Karpas-422 (cell line): ENCODE results near the gene OR5AS1. TPM values are rescaled to one million over a fixed set of nuclear protein-coding genes. Genes with fewer than 3 reads are reported as not detected.
"Not testable (repeated sequence)": the region's sequence is repeated elsewhere in the genome, so short reads cannot be mapped to it uniquely, and the experiment has no call there.

Experiments
- DNase-seq: peaks from one replicate; pipeline ENCODE4 v3.0.0-alpha.2; 2015
- H2AFZ ChIP-seq: fragments of 200-600 bp; sonication (generic); 2 replicates; pipeline ENCODE4 v1.6.1; 2014; ENCODE audit warnings: antibody characterized with exemption, low read length, mixed read lengths
- H3K27ac ChIP-seq: fragments of 200-600 bp; sonication (generic); 2 replicates; pipeline ENCODE4 v1.5.1; 2014; ENCODE audit warnings: mild to moderate bottlenecking, low read length, moderate library complexity
- H3K27me3 ChIP-seq: fragments of 200-600 bp; sonication (generic); 2 replicates; pipeline ENCODE4 v1.6.1; 2014; ENCODE audit warnings: low read length, mixed read lengths
- H3K36me3 ChIP-seq: fragments of 200-600 bp; sonication (generic); 2 replicates; pipeline ENCODE4 v1.6.1; 2014; ENCODE audit warnings: low read length, mixed read lengths; ENCODE audit not compliant: insufficient read depth
- H3K4me1 ChIP-seq: fragments of 200-600 bp; sonication (generic); 2 replicates; pipeline ENCODE4 v1.6.1; 2014; ENCODE audit warnings: mild to moderate bottlenecking, low read length, mixed read lengths
- H3K4me2 ChIP-seq: fragments of 200-600 bp; sonication (generic); 2 replicates; pipeline ENCODE4 v1.6.1; 2014; ENCODE audit warnings: low read length, low read depth, mild to moderate bottlenecking; ENCODE audit not compliant: poor library complexity, severe bottlenecking
- H3K4me3 ChIP-seq: fragments of 200-600 bp; sonication (generic); 2 replicates; pipeline ENCODE4 v1.5.1; 2014; ENCODE audit warnings: mild to moderate bottlenecking, antibody characterized with exemption, low read length, mixed read lengths
- H3K79me2 ChIP-seq: fragments of 200-600 bp; sonication (generic); 2 replicates; pipeline ENCODE4 v1.6.1; 2014; ENCODE audit warnings: mild to moderate bottlenecking, low read length, mixed read lengths
- H3K9ac ChIP-seq: fragments of 200-600 bp; sonication (generic); 2 replicates; pipeline ENCODE4 v1.6.0; 2014; ENCODE audit warnings: low read length
- H3K9me2 ChIP-seq: fragments of 200-600 bp; sonication (generic), shearing (Covaris generic); replicated peaks from 2 replicates; pipeline ENCODE4 v1.6.0; 2014; ENCODE audit warnings: mild to moderate bottlenecking, low read length, moderate library complexity; ENCODE audit not compliant: insufficient read depth
- H3K9me3 ChIP-seq: fragments of 300-700, 200-600 bp; sonication (generic); 2 replicates; pipeline ENCODE4 v1.6.1; 2014; ENCODE audit warnings: low read length, mixed read lengths
- H4K20me1 ChIP-seq: fragments of 200-600 bp; sonication (generic); 2 replicates; pipeline ENCODE4 v1.6.1; 2014; ENCODE audit warnings: mild to moderate bottlenecking, antibody characterized with exemption, low read length, low read depth; ENCODE audit not compliant: insufficient read depth
- total RNA-seq: library from RNA; depleted of rRNA; stranded (reverse); fragments of >200 nt; shearing (Covaris generic); gene quantifications from 2 replicates; pipeline ENCODE4 v1.2.3, GENCODE V29; 2014; ENCODE audit warnings: low replicate concordance; rRNA removed

Gene OR5AS1
- not detected in 2 replicates for total RNA-seq

DNA sequence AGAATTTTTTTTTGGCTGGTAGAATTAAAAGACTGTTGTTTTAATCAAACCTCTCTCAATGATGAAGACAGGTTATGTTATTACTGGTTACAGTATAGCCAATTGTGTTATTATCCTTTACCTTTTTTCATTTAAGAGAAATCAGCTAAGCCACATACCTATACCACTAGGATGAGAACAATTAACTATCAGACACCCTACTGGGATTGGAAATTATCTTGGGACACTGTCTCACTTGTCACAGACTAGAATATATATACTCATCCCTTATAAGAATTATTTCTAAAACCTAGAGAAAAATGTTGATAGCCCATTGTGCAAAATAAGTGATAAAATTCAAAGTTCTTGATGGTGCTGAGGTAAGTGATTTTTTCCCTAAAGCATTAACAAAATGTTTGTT is at the start of gene OR5AS1:
Gene OR5AS1 (plus strand): TSS at position 301 of the 400 bp plus-strand sequence. CDS start 2,765 bp downstream, outside the sequence.
- no peaks in the 10 kb centered on the region for H3K9me2 ChIP-seq
- H3K27ac ChIP-seq = no peak within 1 kb of the TSS
- H3K4me1 ChIP-seq = no peaks in the 10 kb centered on the region
- H2AFZ ChIP-seq = no peak within 1 kb of the TSS
- no peak for DNase-seq
- peaks cover 12% of the 10 kb centered on the region for H3K9me3 ChIP-seq
- no peaks in the 10 kb centered on the region for H3K36me3 ChIP-seq
- no peaks in the 10 kb centered on the region for H4K20me1 ChIP-seq
- no peak within 1 kb of the TSS for H3K4me3 ChIP-seq
- H3K4me2 ChIP-seq = no peak within 1 kb of the TSS
- H3K9ac ChIP-seq = no peak within 1 kb of the TSS
- H3K27me3 ChIP-seq = no peaks in the 10 kb centered on the region
- no peaks in the 10 kb centered on the region for H3K79me2 ChIP-seq

- no peaks in the 10 kb centered on the region for H3K4me1 ChIP-seq
- no peaks in the 10 kb centered on the region for H3K9me2 ChIP-seq
- DNase-seq = no peak
- H3K4me2 ChIP-seq = no peak within 1 kb of the TSS
- no peaks in the 10 kb centered on the region for H4K20me1 ChIP-seq
- no peaks in the 10 kb centered on the region for H3K27me3 ChIP-seq
- H3K27ac ChIP-seq = no peak within 1 kb of the TSS
- H3K9ac ChIP-seq = no peak within 1 kb of the TSS
- H3K79me2 ChIP-seq = no peaks in the 10 kb centered on the region
- no peak within 1 kb of the TSS for H3K4me3 ChIP-seq
- H2AFZ ChIP-seq = no peak within 1 kb of the TSS
- peaks cover 12% of the 10 kb centered on the region; the same call in 1 of the 2 replicates for H3K9me3 ChIP-seq
- no peaks in the 10 kb centered on the region for H3K36me3 ChIP-seq
Observed at GRCh38 chr11:55994525-55994924, 32.9 kb upstream of the OR5AS1 start, which contains the start of gene OR5F1. Gene OR5F1 (minus strand): TSS chr11:55994625. CDS start chr11:55994625, 0 bp downstream.

DNA sequence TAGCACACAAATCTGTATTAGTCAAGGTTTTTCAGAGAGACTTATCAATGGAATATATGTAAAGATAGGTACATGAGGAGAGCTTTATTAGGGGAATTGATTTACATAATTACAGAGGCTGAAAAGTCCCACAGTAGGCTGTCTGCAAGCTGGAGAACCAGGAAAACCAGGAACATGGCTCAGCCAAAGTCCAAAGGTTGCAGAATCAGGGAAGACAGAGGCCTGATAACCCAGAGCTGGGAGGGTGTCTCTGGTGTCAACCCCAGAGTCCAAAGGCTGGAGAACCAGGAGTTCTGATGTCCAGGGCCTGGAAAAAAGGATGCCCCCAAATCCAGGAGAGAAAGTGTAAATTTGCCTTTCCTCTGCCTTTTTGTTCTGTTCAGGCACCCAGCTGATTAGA is 16.7 kb upstream of the OR5AS1 start:
- H3K4me3 ChIP-seq = no peak overlapping the region
- no peak for DNase-seq
- no peak overlapping the region for H3K27ac ChIP-seq
- H3K4me2 ChIP-seq = no peak overlapping the region
- H3K79me2 ChIP-seq = no peaks in the 10 kb centered on the region
- H3K27me3 ChIP-seq = no peaks in the 10 kb centered on the region
- no peak overlapping the region for H2AFZ ChIP-seq
- H3K9me2 ChIP-seq = no peaks in the 10 kb centered on the region
- no peaks in the 10 kb centered on the region for H4K20me1 ChIP-seq
- no peak overlapping the region for H3K9ac ChIP-seq
- H3K36me3 ChIP-seq = no peaks in the 10 kb centered on the region
- H3K4me1 ChIP-seq = no peaks in the 10 kb centered on the region
- H3K9me3 ChIP-seq = peaks cover 3% of the 10 kb centered on the region; the same call in 1 of the 2 replicates

GRCh38 chr11:56013805-56014204 is 13.6 kb upstream of the OR5AS1 start:
- no peak overlapping the region for H3K4me2 ChIP-seq
- no peaks in the 10 kb centered on the region for H3K27me3 ChIP-seq
- H3K4me3 ChIP-seq = no peak overlapping the region
- H3K4me1 ChIP-seq = no peaks in the 10 kb centered on the region
- no peaks in the 10 kb centered on the region for H3K36me3 ChIP-seq
- no peaks in the 10 kb centered on the region for H3K9me2 ChIP-seq
- no peaks in the 10 kb centered on the region for H4K20me1 ChIP-seq
- no peaks in the 10 kb centered on the region for H3K79me2 ChIP-seq
- no peak overlapping the region for H3K27ac ChIP-seq
- DNase-seq = no peak
- H3K9me3 ChIP-seq = no peaks in the 10 kb centered on the region; the same call in 1 of the 2 replicates
- H2AFZ ChIP-seq = no peak overlapping the region
- no peak overlapping the region for H3K9ac ChIP-seq

DNA sequence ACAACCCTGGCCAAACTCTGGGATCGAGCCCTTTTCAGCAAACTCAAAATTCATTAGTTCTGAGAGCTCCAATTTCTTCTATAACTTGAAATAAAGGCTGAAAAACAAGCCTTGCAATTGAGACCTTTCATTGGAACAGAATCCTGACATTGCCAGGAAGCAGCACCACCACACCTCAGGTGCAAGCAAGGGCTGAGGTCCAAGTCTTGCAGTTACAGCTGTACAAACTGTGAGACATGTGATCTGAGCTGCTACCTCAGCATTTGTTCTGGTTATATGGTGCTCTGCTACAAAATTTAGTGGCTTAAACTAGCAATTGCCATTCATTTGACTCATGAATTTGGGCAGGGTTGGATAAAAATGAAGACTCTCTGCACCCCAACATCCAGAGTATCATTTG is 18.1 kb downstream of the OR5AS1 start:
- no peaks in the 10 kb centered on the region for H3K4me1 ChIP-seq
- no peaks in the 10 kb centered on the region for H3K27me3 ChIP-seq
- H4K20me1 ChIP-seq = no peaks in the 10 kb centered on the region
- H3K4me3 ChIP-seq = no peak overlapping the region
- H2AFZ ChIP-seq = no peak overlapping the region
- peaks cover 9% of the 10 kb centered on the region for H3K9me3 ChIP-seq
- no peaks in the 10 kb centered on the region for H3K9me2 ChIP-seq
- H3K27ac ChIP-seq = no peak overlapping the region
- no peaks in the 10 kb centered on the region for H3K36me3 ChIP-seq
- no peak overlapping the region for H3K4me2 ChIP-seq
- DNase-seq = no peak
- no peaks in the 10 kb centered on the region for H3K79me2 ChIP-seq
- H3K9ac ChIP-seq = no peak overlapping the region

GRCh38 chr11:56048480-56048879 is 21.0 kb downstream of the OR5AS1 start:
- Histone ChIP-seq H3K9me2 (no peaks in the 10 kb centered on the region), H3K9me3 (peaks cover 9% of the 10 kb centered on the region), H3K4me3 (no peak overlapping the region), H3K4me1 (no peaks in the 10 kb centered on the region), H2AFZ (no peak overlapping the region), H3K9ac (no peak overlapping the region), H4K20me1 (no peaks in the 10 kb centered on the region), H3K27ac (no peak overlapping the region), H3K4me2 (no peak overlapping the region), H3K79me2 (no peaks in the 10 kb centered on the region), H3K36me3 (no peaks in the 10 kb centered on the region), H3K27me3 (no peaks in the 10 kb centered on the region)
- DNase-seq = no peak

- Histone ChIP-seq H3K36me3 (no peaks in the 10 kb centered on the region), H3K4me3 (no peak overlapping the region), H3K9ac (no peak overlapping the region), H3K27me3 (no peaks in the 10 kb centered on the region), H4K20me1 (no peaks in the 10 kb centered on the region), H3K9me3 (peaks cover 11% of the 10 kb centered on the region), H2AFZ (no peak overlapping the region), H3K27ac (no peak overlapping the region), H3K79me2 (no peaks in the 10 kb centered on the region), H3K4me1 (no peaks in the 10 kb centered on the region), H3K4me2 (no peak overlapping the region), H3K9me2 (no peaks in the 10 kb centered on the region)
- DNase-seq = no peak
Observed at GRCh38 chr11:56049487-56049886, 22.0 kb downstream of the OR5AS1 start.

DNA sequence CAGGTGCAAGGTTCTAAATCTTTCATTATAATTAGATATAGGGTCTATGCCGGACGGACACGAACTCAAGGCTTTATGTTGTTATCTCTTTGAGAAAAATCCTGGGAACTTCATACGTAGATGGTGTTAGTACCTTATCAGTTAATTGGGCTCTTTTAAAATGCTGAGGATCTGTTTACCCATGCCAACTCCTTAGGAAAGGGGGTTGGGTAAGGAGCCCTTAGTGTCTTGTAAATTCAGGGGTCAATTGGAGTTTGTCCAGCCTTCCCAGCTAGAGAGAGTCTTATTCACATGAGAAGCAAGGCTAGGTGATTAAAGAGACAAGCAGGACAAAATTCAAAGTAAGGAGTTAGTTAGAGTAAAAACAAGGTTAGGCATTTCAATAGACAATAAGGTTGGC is 28.9 kb downstream of the OR5AS1 start:
- not testable (repeated sequence) for H4K20me1 ChIP-seq, H3K9ac ChIP-seq, H2AFZ ChIP-seq, H3K79me2 ChIP-seq, H3K9me2 ChIP-seq, DNase-seq, H3K36me3 ChIP-seq, H3K4me3 ChIP-seq, H3K4me1 ChIP-seq, H3K27me3 ChIP-seq, H3K4me2 ChIP-seq, H3K27ac ChIP-seq
- peaks cover 13% of the 10 kb centered on the region for H3K9me3 ChIP-seq
